ENCODE measurements around the gene ZXDC.
A peak's percentile ranks its signal among the peaks of the same experiment; 100 is the strongest.

ZXDC gene

DNA sequence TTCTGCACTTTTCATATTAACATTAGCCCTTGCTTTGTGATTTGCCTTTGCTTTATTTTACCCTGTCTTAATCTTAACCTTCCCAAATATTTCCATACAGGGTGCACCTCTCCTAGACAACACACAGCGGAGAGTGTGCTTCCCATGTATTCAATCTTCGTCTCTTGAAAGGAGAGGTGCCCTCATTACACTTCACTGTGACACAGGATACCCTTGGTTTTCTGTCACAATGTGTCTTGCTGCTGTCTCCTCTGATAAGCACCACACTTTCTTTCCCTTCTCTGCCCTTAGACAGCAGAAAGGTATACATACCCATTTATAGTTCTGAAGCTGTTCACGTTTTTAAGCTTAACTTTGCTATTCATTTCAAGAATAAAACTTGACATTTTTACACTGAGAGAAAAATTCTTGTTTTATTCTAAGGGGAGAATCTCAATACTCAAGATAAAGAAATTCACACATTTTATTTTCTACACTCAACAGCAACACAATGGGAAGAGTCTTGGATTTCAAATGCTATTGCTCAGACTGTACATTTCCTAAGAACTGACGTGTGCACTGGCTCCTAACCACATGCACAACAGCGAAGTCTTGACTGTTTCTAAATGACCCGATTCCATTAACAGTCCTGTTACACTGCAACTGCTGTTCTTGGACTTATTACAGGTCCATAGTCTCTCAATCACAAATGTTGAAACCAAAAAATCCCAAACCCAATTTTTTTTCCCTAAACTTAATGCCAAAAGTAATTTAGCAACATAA is 21.1 kb downstream of the ZXDC start:
- peaks cover 11% of the 10 kb centered on the region for H3K4me1 ChIP-seq (ENCODE audit: control insufficient read depth, insufficient read depth, low read length)
- no peak overlapping the region for H3K4me3 ChIP-seq (ENCODE audit: low read length)
- no peak for DNase-seq (ENCODE audit: low read depth)
- no peaks in the 10 kb centered on the region for H3K27me3 ChIP-seq (replicated peaks; ENCODE audit: control insufficient read depth, insufficient read depth, low read length)
- no peak overlapping the region for H3K9ac ChIP-seq (ENCODE audit: low read length)
- H3K9me3 ChIP-seq (ENCODE audit: control insufficient read depth, low read length) = no peaks in the 10 kb centered on the region
- H3K36me3 ChIP-seq (ENCODE audit: control insufficient read depth, insufficient read depth, low read length, severe bottlenecking) = peaks cover 81% of the 10 kb centered on the region

DNA sequence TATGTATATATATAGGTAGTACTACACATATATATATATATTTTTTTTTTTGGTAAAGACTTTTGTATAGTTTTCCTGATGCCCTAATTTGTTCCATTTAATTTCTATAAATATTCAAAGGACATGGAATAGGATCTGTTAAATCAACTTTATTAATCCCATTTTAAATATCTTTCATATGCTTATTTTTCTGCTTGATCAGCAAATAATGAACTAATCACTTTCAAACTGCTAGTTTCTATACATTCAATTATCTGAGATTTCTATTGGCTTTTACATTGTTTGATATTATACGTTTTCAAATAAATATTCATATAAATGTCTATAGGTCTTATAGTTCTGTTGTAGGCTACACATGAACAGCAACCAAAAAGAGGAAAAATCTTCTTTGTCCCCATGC is 21.7 kb downstream of the ZXDC start:
- peaks cover 11% of the 10 kb centered on the region for H3K4me1 ChIP-seq (ENCODE audit: control insufficient read depth, insufficient read depth, low read length)
- no peak for DNase-seq (ENCODE audit: low read depth)
- H3K27me3 ChIP-seq (replicated peaks; ENCODE audit: control insufficient read depth, insufficient read depth, low read length) = no peaks in the 10 kb centered on the region
- H3K4me3 ChIP-seq (ENCODE audit: low read length) = no peak overlapping the region
- peaks cover 81% of the 10 kb centered on the region for H3K36me3 ChIP-seq (ENCODE audit: control insufficient read depth, insufficient read depth, low read length, severe bottlenecking)
- no peaks in the 10 kb centered on the region for H3K9me3 ChIP-seq (ENCODE audit: control insufficient read depth, low read length)
- H3K9ac ChIP-seq (ENCODE audit: low read length) = no peak overlapping the region

DNA sequence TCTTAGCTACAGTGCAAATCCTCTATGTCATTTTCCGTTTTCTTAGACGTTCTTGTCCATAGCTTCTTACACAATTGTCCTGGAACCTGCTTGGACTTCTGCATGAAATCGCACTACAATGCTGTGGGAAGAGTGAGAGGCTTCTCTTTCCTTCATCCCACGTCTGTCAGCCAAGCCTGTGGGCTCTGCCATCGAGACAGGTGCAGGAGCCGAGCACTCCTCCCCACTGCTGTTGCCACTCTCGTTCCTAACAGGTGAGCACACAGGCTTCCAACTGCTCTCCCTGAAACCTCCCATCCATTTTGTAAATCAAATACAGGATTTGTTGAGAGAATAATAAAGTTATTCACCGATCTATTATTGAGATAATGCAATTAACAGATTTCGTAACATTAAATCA is 23.5 kb downstream of the ZXDC start:
- no peak for DNase-seq (ENCODE audit: low read depth)
- peaks cover 81% of the 10 kb centered on the region for H3K36me3 ChIP-seq (ENCODE audit: control insufficient read depth, insufficient read depth, low read length, severe bottlenecking)

DNA sequence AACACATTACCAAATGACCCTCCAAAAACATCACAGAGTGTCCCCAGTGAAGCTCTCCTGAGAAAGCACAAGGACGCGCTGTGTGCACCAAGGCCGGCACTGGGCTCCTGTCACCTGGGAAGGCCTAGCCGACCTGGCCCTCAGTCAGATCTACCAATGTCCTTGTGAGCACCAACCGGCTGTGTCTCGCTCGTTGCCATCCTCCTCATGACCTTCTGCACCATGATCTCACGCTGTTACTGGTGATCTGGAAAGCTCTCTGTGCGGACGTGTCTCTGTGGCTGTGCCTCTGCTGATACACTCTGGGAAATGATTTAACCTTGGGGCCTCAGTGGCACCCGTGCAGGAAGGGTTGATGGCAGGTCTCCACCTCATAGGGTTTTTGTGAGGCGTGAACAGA is 24.2 kb downstream of the ZXDC start:
- Histone ChIP-seq H3K27me3 (replicated peaks; ENCODE audit: control insufficient read depth, insufficient read depth, low read length) (no peaks in the 10 kb centered on the region), H3K36me3 (ENCODE audit: control insufficient read depth, insufficient read depth, low read length, severe bottlenecking) (peaks cover 74% of the 10 kb centered on the region), H3K9ac (ENCODE audit: low read length) (no peak overlapping the region), H3K4me3 (ENCODE audit: low read length) (no peak overlapping the region), H3K4me1 (ENCODE audit: control insufficient read depth, insufficient read depth, low read length) (peaks cover 9% of the 10 kb centered on the region), H3K9me3 (ENCODE audit: control insufficient read depth, low read length) (no peaks in the 10 kb centered on the region)
- no peak for DNase-seq (ENCODE audit: low read depth)

More for the DNA sequence above, 23.5 kb downstream of the ZXDC start:
- H3K9ac ChIP-seq (ENCODE audit: low read length) = no peak overlapping the region
- H3K27me3 ChIP-seq (replicated peaks; ENCODE audit: control insufficient read depth, insufficient read depth, low read length) = no peaks in the 10 kb centered on the region
- peaks cover 11% of the 10 kb centered on the region for H3K4me1 ChIP-seq (ENCODE audit: control insufficient read depth, insufficient read depth, low read length)
- H3K4me3 ChIP-seq (ENCODE audit: low read length) = no peak overlapping the region
- H3K9me3 ChIP-seq (ENCODE audit: control insufficient read depth, low read length) = no peaks in the 10 kb centered on the region

- Histone ChIP-seq H3K9ac (ENCODE audit: low read length) (no peak overlapping the region), H3K36me3 (ENCODE audit: control insufficient read depth, insufficient read depth, low read length, severe bottlenecking) (peaks cover 71% of the 10 kb centered on the region), H3K9me3 (ENCODE audit: control insufficient read depth, low read length) (no peaks in the 10 kb centered on the region), H3K4me1 (ENCODE audit: control insufficient read depth, insufficient read depth, low read length) (peaks cover 8% of the 10 kb centered on the region), H3K4me3 (ENCODE audit: low read length) (no peak overlapping the region), H3K27me3 (replicated peaks; ENCODE audit: control insufficient read depth, insufficient read depth, low read length) (no peaks in the 10 kb centered on the region)
- no peak for DNase-seq (ENCODE audit: low read depth)
Observed at GRCh38 chr3:126450744-126451143, 24.9 kb downstream of the ZXDC start.

DNA sequence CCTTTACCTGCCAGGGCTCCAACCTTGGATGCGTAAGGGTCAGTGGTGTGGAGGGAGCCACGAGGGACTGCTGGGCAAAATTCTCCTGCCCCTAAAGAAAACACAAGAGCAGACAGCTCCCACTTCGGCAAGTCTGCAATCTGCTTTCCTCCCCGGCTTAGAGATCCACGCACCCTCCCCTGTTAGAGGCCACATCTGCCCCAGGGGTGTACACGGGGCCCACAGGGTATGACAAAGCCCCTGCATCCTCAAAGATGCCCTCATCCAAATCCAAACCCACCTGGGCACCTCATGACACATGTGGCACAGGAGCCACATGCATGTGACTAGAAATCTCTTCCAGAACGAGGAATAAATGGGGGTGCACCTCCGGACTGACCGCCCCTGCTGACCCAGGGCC is 25.5 kb downstream of the ZXDC start:
- Histone ChIP-seq H3K4me3 (ENCODE audit: low read length) (no peak overlapping the region), H3K27me3 (replicated peaks; ENCODE audit: control insufficient read depth, insufficient read depth, low read length) (no peaks in the 10 kb centered on the region), H3K4me1 (ENCODE audit: control insufficient read depth, insufficient read depth, low read length) (peaks cover 5% of the 10 kb centered on the region), H3K9ac (ENCODE audit: low read length) (no peak overlapping the region), H3K9me3 (ENCODE audit: control insufficient read depth, low read length) (no peaks in the 10 kb centered on the region), H3K36me3 (ENCODE audit: control insufficient read depth, insufficient read depth, low read length, severe bottlenecking) (peaks cover 67% of the 10 kb centered on the region)
- no peak for DNase-seq (ENCODE audit: low read depth)

GRCh38 chr3:126449621-126450051 is 26.1 kb downstream of the ZXDC start:
- no peak overlapping the region for H3K4me3 ChIP-seq (ENCODE audit: low read length)
- H3K4me1 ChIP-seq (ENCODE audit: control insufficient read depth, insufficient read depth, low read length) = peaks cover 3% of the 10 kb centered on the region
- H3K27me3 ChIP-seq (replicated peaks; ENCODE audit: control insufficient read depth, insufficient read depth, low read length) = no peaks in the 10 kb centered on the region
- no peak for DNase-seq (ENCODE audit: low read depth)
- no peak overlapping the region for H3K9ac ChIP-seq (ENCODE audit: low read length)
- peaks cover 64% of the 10 kb centered on the region for H3K36me3 ChIP-seq (ENCODE audit: control insufficient read depth, insufficient read depth, low read length, severe bottlenecking)
- H3K9me3 ChIP-seq (ENCODE audit: control insufficient read depth, low read length) = no peaks in the 10 kb centered on the region

DNA sequence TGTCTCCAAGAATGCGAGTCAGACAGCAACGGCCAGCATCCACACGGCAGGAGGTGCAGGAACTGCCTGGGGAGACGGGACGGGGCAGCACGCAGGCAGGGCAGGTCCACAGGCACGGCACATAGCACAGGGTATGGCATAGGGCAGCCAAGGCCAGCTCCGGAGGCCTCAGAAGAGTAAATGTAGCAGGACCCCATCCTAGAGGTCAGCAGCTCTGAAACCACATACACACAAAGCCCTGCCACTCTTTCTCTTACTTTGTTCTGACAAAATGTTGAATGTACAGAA is 26.9 kb downstream of the ZXDC start:
- no peaks in the 10 kb centered on the region for H3K27me3 ChIP-seq (replicated peaks; ENCODE audit: control insufficient read depth, insufficient read depth, low read length)
- DNase-seq (ENCODE audit: low read depth) = no peak
- peaks cover 59% of the 10 kb centered on the region for H3K36me3 ChIP-seq (ENCODE audit: control insufficient read depth, insufficient read depth, low read length, severe bottlenecking)
- H3K4me3 ChIP-seq (ENCODE audit: low read length) = no peak overlapping the region
- H3K9ac ChIP-seq (ENCODE audit: low read length) = no peak overlapping the region
- no peaks in the 10 kb centered on the region for H3K9me3 ChIP-seq (ENCODE audit: control insufficient read depth, low read length)
- no peaks in the 10 kb centered on the region for H3K4me1 ChIP-seq (ENCODE audit: control insufficient read depth, insufficient read depth, low read length)

DNA sequence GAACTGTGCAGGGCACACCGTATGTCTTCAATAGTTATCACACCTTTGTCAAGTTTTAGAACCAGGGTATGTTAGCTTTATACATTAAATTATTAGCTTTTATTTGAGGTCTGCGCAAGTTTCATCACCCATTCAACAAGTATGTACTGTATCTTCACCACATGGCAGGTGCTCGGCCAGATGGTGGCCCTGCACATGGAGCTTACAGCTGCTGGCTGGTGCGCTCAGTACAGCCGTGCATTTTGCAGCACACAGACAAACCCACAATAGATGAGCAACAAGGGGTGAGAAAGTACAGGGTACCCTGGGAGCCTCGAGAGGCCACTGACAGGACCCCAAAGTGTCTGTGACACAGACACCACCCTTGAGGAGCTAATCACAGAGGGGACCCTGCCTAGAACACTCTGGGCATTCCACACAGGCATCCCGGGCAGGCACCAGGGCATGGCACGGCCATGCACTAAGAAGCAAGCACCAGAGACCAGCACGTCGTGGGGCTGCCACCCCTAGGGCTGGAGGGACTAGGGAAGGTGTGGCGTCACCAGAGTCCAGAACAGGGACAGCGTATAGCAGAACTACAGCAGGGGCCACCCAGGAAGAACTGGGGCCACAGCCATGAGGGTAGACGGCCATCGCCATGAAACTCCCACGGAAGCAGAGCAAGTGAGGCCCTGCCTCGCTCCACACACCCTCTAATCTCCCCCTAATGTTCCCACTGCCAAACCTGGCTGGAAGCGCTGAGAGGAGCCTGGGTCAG is 27.4 kb downstream of the ZXDC start:
- Histone ChIP-seq H3K9me3 (ENCODE audit: control insufficient read depth, low read length) (no peaks in the 10 kb centered on the region), H3K9ac (ENCODE audit: low read length) (no peak overlapping the region), H3K27me3 (replicated peaks; ENCODE audit: control insufficient read depth, insufficient read depth, low read length) (no peaks in the 10 kb centered on the region), H3K4me1 (ENCODE audit: control insufficient read depth, insufficient read depth, low read length) (no peaks in the 10 kb centered on the region), H3K36me3 (ENCODE audit: control insufficient read depth, insufficient read depth, low read length, severe bottlenecking) (peaks cover 57% of the 10 kb centered on the region), H3K4me3 (ENCODE audit: low read length) (no peak overlapping the region)
- DNase-seq (ENCODE audit: low read depth) = no peak

GRCh38 chr3:126447456-126448106 is 28.1 kb downstream of the ZXDC start:
- Histone ChIP-seq H3K36me3 (ENCODE audit: control insufficient read depth, insufficient read depth, low read length, severe bottlenecking) (peaks cover 54% of the 10 kb centered on the region), H3K9me3 (ENCODE audit: control insufficient read depth, low read length) (no peaks in the 10 kb centered on the region)

DNA sequence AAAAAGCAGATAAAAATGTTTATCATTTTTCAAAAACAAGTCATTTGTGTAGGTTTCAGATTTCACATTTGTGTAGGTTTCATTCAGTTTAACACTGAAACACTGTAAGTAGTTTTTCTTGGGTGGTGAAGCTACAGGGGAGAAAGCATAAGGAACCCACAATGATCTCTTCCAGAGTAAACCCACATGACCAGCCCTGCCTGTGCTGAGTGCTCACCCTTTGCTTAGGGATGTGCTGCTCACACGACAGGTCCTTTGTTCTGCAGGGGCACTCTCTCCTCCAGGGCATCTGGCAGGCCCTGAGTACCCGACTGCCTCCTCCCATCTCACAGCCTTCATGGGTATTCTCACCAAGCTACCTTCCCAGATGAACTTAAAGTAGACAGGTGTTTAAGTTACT is 28.9 kb downstream of the ZXDC start:
- no peak overlapping the region for H3K4me3 ChIP-seq (ENCODE audit: low read length)
- H3K9me3 ChIP-seq (ENCODE audit: control insufficient read depth, low read length) = no peaks in the 10 kb centered on the region
- H3K27me3 ChIP-seq (replicated peaks; ENCODE audit: control insufficient read depth, insufficient read depth, low read length) = no peaks in the 10 kb centered on the region
- peak; percentile 25 for DNase-seq (ENCODE audit: low read depth)
- H3K4me1 ChIP-seq (ENCODE audit: control insufficient read depth, insufficient read depth, low read length) = no peaks in the 10 kb centered on the region
- peaks cover 49% of the 10 kb centered on the region for H3K36me3 ChIP-seq (ENCODE audit: control insufficient read depth, insufficient read depth, low read length, severe bottlenecking)
- H3K9ac ChIP-seq (ENCODE audit: low read length) = no peak overlapping the region

More at GRCh38 chr3:126447456-126448106, 28.1 kb downstream of the ZXDC start:
- Histone ChIP-seq H3K4me1 (ENCODE audit: control insufficient read depth, insufficient read depth, low read length) (no peaks in the 10 kb centered on the region), H3K9ac (ENCODE audit: low read length) (no peak overlapping the region), H3K27me3 (replicated peaks; ENCODE audit: control insufficient read depth, insufficient read depth, low read length) (no peaks in the 10 kb centered on the region), H3K4me3 (ENCODE audit: low read length) (no peak overlapping the region)
- no peak for DNase-seq (ENCODE audit: low read depth)

All from adipocyte (in vitro differentiated cells).